Measurements from ENCODE around the gene TXNRD3.
"Not testable (repeated sequence)": the region's sequence is repeated elsewhere in the genome, so short reads cannot be mapped to it uniquely, and the experiment has no call there.

Gene TXNRD3

DNA sequence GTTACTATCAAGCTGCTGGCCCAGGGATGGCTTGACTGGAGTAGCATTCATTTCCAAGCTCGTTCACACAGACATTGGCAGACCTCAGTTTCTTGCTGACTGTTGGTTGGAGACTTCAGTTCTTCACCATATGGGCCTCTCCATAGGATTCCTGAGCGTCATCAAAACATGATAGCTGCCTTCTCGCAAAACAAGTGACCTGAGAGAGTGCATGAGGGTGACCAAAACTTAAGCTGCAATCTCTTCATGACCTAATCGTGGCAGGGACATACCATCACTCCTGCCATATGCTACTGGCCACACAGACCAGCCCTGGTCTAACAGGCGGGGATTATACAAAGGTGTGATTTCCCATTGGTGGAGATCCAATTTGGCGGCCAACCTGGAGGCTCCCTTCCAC lies 50.2 kb downstream of the TXNRD3 start:
- DNase-seq (ENCODE audit: low read depth in 2 of 3, low spot score in 1 of 3) = no peak

DNA sequence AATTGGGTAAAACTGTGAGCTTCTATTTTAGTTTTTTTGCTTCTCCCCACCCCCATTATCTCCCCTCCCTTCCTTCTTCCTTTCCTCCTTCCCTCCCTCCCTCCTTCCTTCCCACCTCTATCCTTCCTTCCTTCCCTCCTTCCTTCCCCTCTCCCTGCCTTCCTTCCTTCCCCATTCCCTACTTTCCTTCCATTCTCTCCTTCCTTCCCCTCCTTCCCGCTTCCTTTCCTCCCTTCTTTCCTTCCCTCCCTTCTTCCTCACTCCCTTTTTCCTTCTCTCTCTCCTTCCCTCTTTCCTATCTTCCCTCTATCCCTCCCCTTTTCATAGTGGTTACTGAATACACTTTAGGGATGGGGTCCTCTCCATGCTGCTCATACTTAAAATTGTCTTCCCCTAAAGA lies 55.8 kb downstream of the TXNRD3 start:
- DNase-seq (ENCODE audit: low read depth in 2 of 3, low spot score in 1 of 3) = no peak

- not testable (repeated sequence) for DNase-seq (ENCODE audit: low read depth in 2 of 3, low spot score in 1 of 3)
Observed at GRCh38 chr3:126595479-126595878, 59.4 kb downstream of the TXNRD3 start.

DNA sequence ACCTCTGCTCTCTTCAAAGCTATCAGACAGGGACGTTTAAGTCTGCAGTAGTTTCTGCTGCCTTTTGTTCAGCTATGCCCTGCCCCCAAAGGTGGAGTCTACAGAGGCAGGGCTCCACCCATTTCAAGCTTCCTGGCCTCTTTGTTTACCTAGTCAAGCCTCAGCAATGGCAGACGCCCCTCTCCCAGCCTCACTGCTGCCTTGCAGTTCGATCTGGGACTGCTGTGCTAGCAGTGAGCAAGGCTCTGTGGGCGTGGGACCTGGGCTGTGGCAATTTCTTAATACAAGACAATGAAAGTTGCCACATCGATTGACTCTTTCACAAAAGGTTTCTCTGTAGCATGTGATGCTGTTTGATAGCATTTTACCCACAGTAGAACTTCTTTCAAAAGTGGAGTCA lies 63.4 kb downstream of the TXNRD3 start:
- DNase-seq (ENCODE audit: low read depth in 2 of 3, low spot score in 1 of 3) = not testable (repeated sequence)

DNA sequence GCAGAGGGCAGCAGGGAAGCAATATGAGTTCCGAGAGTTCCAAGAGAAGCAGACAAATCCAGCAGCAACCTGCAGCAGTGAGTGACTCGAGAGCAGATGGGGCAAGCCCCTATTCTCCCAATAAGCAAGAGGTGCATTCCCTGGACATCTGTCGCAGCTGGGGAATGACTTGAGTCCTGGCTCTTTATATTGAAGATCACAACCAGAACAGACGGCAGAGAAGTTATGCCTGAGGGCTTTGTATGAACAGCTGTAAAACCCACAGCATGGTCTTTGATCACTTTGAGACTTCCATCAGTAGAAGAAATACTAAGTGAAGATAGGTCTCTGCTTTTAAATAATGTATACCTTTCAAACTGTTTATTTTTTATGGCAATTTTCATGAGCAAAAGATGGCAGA lies 72.6 kb downstream of the TXNRD3 start:
- DNase-seq (ENCODE audit: low read depth in 2 of 3, low spot score in 1 of 3) = no peak

- DNase-seq (ENCODE audit: low read depth in 2 of 3, low spot score in 1 of 3) = no peak
Observed at GRCh38 chr3:126581569-126581968, 73.4 kb downstream of the TXNRD3 start.

DNA sequence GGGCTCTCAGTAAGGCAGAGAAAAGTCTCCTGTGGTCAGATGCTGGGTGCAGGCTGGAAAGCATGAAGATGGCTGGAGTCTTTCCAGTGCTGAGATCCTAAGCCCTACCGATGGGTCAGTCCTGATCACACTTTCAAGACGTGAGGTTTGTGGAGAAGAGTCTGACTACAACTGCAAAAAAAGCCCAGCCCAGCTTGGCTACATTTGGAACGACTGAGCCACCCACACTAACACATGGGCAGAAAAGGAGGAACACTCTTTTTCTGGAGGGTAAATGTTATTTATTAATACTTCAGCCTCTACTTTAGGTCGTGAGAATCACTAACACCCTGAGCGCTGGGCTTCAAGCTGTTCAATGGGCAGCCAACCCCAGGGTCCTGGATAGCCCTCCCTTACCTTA lies 74.2 kb downstream of the TXNRD3 start:
- DNase-seq (ENCODE audit: low read depth in 2 of 3, low spot score in 1 of 3) = no peak

DNA sequence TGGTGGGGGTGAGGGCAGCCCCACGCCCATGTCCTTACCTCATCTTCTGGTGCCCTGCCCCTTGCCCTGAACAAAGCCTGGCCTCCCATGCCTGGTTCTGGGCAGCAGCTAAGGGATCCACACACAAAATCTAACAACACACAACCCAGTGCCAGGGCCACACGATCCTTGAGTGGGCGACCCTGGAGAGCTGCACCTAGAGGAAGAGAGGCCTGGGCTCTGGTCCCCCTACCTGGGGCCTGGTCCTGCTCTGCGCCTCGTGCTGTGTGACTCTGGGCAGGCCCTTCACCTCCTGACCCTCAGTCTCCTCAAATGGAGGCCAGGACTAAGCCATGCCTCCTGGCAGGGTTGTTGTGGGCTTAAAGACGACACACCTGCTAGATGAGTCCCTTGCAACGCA lies 76.2 kb downstream of the TXNRD3 start:
- DNase-seq (ENCODE audit: low read depth in 2 of 3, low spot score in 1 of 3) = no peak

GRCh38 chr3:126577261-126577660 lies 77.7 kb downstream of the TXNRD3 start:
- DNase-seq (ENCODE audit: low read depth in 2 of 3, low spot score in 1 of 3) = no peak

GRCh38 chr3:126573492-126574117 lies 81.3 kb downstream of the TXNRD3 start:
- DNase-seq (ENCODE audit: low read depth in 2 of 3, low spot score in 1 of 3) = no peak

GRCh38 chr3:126571078-126571477 lies 83.8 kb downstream of the TXNRD3 start:
- DNase-seq (ENCODE audit: low read depth in 2 of 3, low spot score in 1 of 3) = no peak

DNA sequence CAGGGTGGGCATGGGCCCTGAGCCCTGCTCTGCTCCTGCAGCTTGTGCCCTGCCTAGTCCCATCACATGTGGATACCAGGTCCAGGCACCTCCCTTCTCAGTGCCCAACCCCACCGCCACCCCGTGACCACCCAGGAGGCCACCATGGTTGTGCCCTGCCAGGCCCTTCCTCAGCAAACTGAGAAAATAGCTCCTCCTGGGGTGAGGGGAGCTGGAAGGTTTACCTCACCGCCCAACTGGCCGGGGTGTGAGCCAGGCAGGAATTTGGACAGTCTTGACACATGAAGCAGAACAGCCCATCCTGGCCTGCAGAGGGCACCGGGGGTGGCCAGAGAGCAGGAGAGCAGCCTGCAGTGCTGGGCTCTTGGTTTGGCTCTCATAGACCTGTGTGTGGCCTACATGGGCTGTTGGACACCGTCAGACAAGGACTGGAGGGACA lies 84.8 kb downstream of the TXNRD3 start:
- no peak for DNase-seq (ENCODE audit: low read depth in 2 of 3, low spot score in 1 of 3)

DNA sequence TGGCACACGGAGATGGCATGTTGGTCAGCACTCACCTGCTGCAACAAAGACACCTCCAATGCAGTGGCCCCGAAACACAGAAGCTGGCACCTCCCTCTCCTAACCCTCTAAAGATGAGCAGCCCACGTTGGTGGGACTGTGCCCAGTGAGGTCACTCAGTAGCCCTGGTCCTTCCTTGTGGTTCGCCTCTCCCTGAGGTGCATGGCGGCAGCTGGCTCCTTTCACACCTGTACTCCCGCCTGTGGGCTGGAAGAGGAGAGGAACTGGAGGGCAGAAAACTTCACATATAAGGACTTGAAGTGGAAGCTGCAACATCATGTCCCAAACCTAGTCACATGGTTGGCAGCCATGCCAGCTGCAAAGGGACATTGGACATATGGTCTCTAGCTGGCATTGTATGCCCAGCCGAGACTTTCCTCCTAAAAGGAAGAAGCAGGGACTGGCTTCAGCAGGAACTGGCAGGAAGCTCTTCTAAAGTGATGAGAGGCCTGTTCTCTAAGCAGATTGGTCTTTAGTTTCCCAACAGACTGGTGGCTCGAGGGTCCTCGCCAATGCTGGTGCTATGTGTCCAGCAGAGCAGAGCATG lies 85.4 kb downstream of the TXNRD3 start:
- DNase-seq (ENCODE audit: low read depth in 2 of 3, low spot score in 1 of 3) = no peak

- no peak for DNase-seq (ENCODE audit: low read depth in 2 of 3, low spot score in 1 of 3)
Observed at GRCh38 chr3:126568776-126569342, 86.1 kb downstream of the TXNRD3 start.

DNA sequence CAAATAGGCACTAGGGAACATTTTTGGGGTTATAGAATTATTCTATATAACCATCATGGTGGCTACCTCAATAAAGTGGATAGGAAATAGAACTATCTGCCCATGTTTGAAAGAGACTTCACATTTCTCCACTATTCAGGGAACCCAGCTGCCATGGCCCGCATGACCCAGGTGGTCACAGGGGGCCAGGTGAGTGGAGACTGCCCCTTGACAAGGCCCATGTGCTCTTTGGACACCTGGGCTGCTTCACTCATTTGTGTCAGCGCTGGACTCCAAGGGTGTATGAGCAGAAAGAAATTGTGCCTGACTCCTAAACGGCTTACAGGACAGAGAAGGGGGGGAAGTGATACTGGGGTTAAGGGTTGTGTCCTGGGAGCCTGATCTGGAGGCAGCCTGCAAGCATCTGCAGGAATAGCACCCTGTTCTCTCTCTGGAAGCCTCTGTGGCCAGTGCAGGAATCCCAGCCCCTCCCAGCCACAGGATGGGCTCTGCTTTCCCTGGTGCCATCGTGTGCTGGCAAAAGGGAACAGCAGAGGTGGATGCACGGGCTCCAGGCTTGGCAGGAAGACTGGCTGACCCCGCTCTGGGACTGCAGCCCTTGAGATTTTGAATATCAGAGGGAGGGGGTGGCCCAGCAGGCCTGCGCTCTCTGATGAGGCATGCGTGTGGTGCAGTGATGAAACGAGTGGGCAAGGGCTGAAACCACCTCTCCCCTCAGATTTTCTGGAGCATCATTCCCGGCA lies 87.1 kb downstream of the TXNRD3 start:
- DNase-seq (ENCODE audit: low read depth in 2 of 3, low spot score in 1 of 3) = no peak

DNA sequence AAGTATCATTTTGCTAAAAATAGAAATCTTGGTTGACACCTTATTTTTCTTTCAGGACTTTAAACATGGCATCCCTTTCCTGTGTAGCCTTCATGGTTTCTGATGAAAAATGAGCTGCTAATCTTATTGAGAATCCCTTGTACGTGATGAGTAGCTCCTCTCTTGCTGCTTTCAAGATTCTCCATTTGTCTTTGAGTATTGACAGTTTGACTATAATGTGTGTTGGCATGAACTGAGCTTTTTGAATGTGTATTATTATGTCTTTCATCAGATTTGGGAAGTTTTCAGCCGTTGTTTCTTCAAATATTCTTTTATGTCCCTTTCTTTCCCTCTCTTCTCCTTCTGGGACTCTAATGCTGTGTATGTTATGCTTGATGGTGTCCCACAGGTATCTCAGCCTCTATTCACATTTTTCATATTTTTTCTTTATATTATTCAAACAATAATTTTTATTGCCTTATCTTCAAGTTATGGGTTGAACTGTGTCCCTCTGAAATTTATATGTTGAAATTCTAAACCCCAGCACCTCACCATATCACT lies 92.1 kb downstream of the TXNRD3 start:
- DNase-seq (ENCODE audit: low read depth in 2 of 3, low spot score in 1 of 3) = no peak

GRCh38 chr3:126558336-126559071 lies 96.4 kb downstream of the TXNRD3 start, which contains the start of gene C3orf22:
Gene C3orf22, minus strand, starts transcription at chr3:126558932. Its CDS starts 5,542 bp downstream, at chr3:126553390.
- DNase-seq (ENCODE audit: low read depth in 2 of 3, low spot score in 1 of 3) = no peak

GRCh38 chr3:126557761-126558160 lies 97.2 kb downstream of the TXNRD3 start:
- no peak for DNase-seq (ENCODE audit: low read depth in 2 of 3, low spot score in 1 of 3)

GRCh38 chr3:126557415-126557745 lies 97.5 kb downstream of the TXNRD3 start:
- no peak for DNase-seq (ENCODE audit: low read depth in 2 of 3, low spot score in 1 of 3)

All from stimulated activated CD4-positive, alpha-beta T cell treated with anti-CD3 and anti-CD28 coated beads, Interleukin-12 subunit alpha, Interleukin-12 subunit beta, amount 100 ng/mL, for 48 hours (primary cell).